Activated naive CD4-positive, alpha-beta T cell treated with anti-CD3 and anti-CD28 coated beads, Interleukin-2, amount 50 U/mL, for 24 hours (primary cell): ENCODE data around the gene ITGB8.

Experiments
- H3K27ac Mint-ChIP-seq: one replicate; pipeline ENCODE4 v1.8.0; 2021; ENCODE audit warnings: mild to moderate bottlenecking, mixed read lengths
- H3K27me3 Mint-ChIP-seq: one replicate; pipeline ENCODE4 v1.8.0; 2021; ENCODE audit warnings: mixed read lengths
- H3K36me3 Mint-ChIP-seq: one replicate; pipeline ENCODE4 v1.8.0; 2021; ENCODE audit warnings: mixed read lengths
- H3K4me1 Mint-ChIP-seq: one replicate; pipeline ENCODE4 v1.8.0; 2021; ENCODE audit warnings: mixed read lengths
- H3K4me3 Mint-ChIP-seq: one replicate; pipeline ENCODE4 v1.8.0; 2021; ENCODE audit warnings: mild to moderate bottlenecking, mixed read lengths
- H3K9me3 Mint-ChIP-seq: one replicate; pipeline ENCODE4 v1.8.0; 2021; ENCODE audit warnings: mixed read lengths

ITGB8 gene

GRCh38 chr7:20320322-20320721 is 10.4 kb upstream of the ITGB8 start:
- H3K27me3 Mint-ChIP-seq = no peaks in the 10 kb centered on the region
- no peaks in the 10 kb centered on the region for H3K9me3 Mint-ChIP-seq
- H3K36me3 Mint-ChIP-seq = no peaks in the 10 kb centered on the region
- no peak overlapping the region for H3K27ac Mint-ChIP-seq
- no peak overlapping the region for H3K4me3 Mint-ChIP-seq
- H3K4me1 Mint-ChIP-seq = no peaks in the 10 kb centered on the region

GRCh38 chr7:20320786-20321185 is 9.9 kb upstream of the ITGB8 start:
- H3K36me3 Mint-ChIP-seq = no peaks in the 10 kb centered on the region
- H3K4me3 Mint-ChIP-seq = no peak overlapping the region
- H3K4me1 Mint-ChIP-seq = no peaks in the 10 kb centered on the region
- H3K9me3 Mint-ChIP-seq = no peaks in the 10 kb centered on the region
- no peaks in the 10 kb centered on the region for H3K27me3 Mint-ChIP-seq
- H3K27ac Mint-ChIP-seq = no peak overlapping the region

GRCh38 chr7:20323595-20323994 is 7.1 kb upstream of the ITGB8 start:
- no peaks in the 10 kb centered on the region for H3K9me3 Mint-ChIP-seq
- H3K4me3 Mint-ChIP-seq = no peak overlapping the region
- H3K27me3 Mint-ChIP-seq = peaks cover 5% of the 10 kb centered on the region
- H3K4me1 Mint-ChIP-seq = no peaks in the 10 kb centered on the region
- no peaks in the 10 kb centered on the region for H3K36me3 Mint-ChIP-seq
- H3K27ac Mint-ChIP-seq = no peak overlapping the region

- peaks cover 21% of the 10 kb centered on the region for H3K27me3 Mint-ChIP-seq
These were observed 4.4 kb upstream of the ITGB8 start for GRCh38 chr7:20326342-20326741.

DNA sequence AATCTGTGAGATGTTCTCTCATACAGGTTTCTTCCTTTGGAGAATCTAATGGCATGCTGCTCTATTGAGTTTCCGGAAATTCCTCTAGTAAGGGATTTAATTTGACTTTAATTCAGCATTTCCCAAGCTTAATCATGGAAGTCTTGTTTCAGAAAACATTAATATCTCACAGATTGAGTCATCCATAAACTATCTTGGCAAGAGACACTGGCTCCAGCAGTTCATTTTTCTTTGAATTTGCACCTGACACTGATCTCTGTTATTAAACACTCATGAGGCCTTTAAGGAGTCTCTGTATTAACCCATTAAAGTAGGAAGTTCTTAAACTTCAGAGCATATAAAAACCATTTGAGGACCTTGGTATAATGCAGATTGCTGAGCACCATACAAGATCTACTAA is 3.6 kb upstream of the ITGB8 start:
- no peak overlapping the region for H3K27ac Mint-ChIP-seq
- no peaks in the 10 kb centered on the region for H3K9me3 Mint-ChIP-seq
- no peaks in the 10 kb centered on the region for H3K36me3 Mint-ChIP-seq
- no peak overlapping the region for H3K4me3 Mint-ChIP-seq
- H3K4me1 Mint-ChIP-seq = peaks cover 17% of the 10 kb centered on the region
- peaks cover 25% of the 10 kb centered on the region for H3K27me3 Mint-ChIP-seq

More at GRCh38 chr7:20326342-20326741, 4.4 kb upstream of the ITGB8 start:
- H3K4me1 Mint-ChIP-seq = peaks cover 13% of the 10 kb centered on the region
- H3K36me3 Mint-ChIP-seq = no peaks in the 10 kb centered on the region
- no peak overlapping the region for H3K27ac Mint-ChIP-seq
- no peak overlapping the region for H3K4me3 Mint-ChIP-seq
- no peaks in the 10 kb centered on the region for H3K9me3 Mint-ChIP-seq

- no peak overlapping the region for H3K27ac Mint-ChIP-seq
- peaks cover 31% of the 10 kb centered on the region for H3K27me3 Mint-ChIP-seq
- H3K4me3 Mint-ChIP-seq = no peak overlapping the region
- no peaks in the 10 kb centered on the region for H3K9me3 Mint-ChIP-seq
- H3K4me1 Mint-ChIP-seq = peaks cover 19% of the 10 kb centered on the region
- H3K36me3 Mint-ChIP-seq = no peaks in the 10 kb centered on the region
These were observed 2.7 kb upstream of the ITGB8 start for GRCh38 chr7:20328027-20328426.

DNA sequence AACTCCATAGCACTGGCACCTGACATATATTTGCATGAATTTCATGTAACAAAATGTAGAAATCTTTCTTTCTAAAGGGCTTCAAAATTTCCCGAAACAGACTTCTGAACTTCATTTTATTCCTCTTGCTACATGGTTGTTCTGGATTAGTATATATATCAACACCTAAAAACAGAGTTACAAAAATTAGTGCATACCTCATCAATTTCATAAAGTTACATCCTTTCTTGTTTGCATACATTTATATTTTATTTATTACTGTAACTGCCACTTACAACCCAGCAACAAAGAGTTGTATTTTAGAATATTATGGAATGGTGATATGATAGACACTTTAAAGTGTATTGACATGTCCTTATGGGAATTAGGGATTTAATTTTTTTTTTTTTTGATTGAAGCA is 2.0 kb upstream of the ITGB8 start:
- H3K9me3 Mint-ChIP-seq = no peaks in the 10 kb centered on the region
- peaks cover 34% of the 10 kb centered on the region for H3K27me3 Mint-ChIP-seq
- H3K27ac Mint-ChIP-seq = no peak overlapping the region
- peaks cover 19% of the 10 kb centered on the region for H3K4me1 Mint-ChIP-seq
- H3K4me3 Mint-ChIP-seq = no peak overlapping the region
- no peaks in the 10 kb centered on the region for H3K36me3 Mint-ChIP-seq

- H3K27ac Mint-ChIP-seq = no peak overlapping the region
- no peaks in the 10 kb centered on the region for H3K36me3 Mint-ChIP-seq
- H3K4me3 Mint-ChIP-seq = peak overlapping the region; percentile 64
- H3K27me3 Mint-ChIP-seq = peaks cover 39% of the 10 kb centered on the region
- H3K4me1 Mint-ChIP-seq = peaks cover 19% of the 10 kb centered on the region
- H3K9me3 Mint-ChIP-seq = no peaks in the 10 kb centered on the region
These were observed 1.1 kb upstream of the ITGB8 start for GRCh38 chr7:20329389-20330238.

DNA sequence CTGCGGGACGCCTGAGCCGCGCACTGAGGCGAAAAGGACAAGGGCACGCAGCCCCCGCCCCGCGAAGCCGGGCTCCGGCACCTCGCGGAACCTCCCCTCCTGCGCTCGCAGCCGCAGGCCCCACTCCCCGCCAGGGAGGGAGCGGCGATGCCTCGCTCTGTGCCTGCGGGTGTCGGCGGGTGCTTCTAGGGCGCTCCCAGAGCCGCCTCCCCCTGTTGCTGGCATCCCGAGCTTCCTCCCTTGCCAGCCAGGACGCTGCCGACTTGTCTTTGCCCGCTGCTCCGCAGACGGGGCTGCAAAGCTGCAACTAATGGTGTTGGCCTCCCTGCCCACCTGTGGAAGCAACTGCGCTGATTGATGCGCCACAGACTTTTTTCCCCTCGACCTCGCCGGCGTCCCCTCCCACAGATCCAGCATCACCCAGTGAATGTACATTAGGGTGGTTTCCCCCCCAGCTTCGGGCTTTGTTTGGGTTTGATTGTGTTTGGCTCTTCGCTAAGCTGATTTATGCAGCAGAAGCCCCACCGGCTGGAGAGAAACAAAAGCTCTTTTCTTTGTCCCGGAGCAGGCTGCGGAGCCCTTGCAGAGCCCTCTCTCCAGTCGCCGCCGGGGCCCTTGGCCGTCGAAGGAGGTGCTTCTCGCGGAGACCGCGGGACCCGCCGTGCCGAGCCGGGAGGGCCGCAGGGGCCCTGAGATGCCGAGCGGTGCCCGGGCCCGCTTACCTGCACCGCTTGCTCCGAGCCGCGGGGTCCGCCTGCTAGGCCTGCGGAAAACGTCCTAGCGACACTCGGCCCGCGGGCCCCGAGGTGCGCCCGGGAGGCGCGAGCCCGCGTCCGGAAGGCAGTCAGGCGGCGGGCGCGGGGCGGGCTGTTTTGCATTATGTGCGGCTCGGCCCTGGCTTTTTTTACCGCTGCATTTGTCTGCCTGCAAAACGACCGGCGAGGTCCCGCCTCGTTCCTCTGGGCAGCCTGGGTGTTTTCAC is 519 bp downstream of the ITGB8 start:
- no peak overlapping the region for H3K27ac Mint-ChIP-seq
- H3K27me3 Mint-ChIP-seq = peaks cover 43% of the 10 kb centered on the region
- H3K9me3 Mint-ChIP-seq = no peaks in the 10 kb centered on the region
- H3K4me1 Mint-ChIP-seq = peaks cover 19% of the 10 kb centered on the region
- no peaks in the 10 kb centered on the region for H3K36me3 Mint-ChIP-seq
- peak overlapping the region; percentile 81 for H3K4me3 Mint-ChIP-seq

DNA sequence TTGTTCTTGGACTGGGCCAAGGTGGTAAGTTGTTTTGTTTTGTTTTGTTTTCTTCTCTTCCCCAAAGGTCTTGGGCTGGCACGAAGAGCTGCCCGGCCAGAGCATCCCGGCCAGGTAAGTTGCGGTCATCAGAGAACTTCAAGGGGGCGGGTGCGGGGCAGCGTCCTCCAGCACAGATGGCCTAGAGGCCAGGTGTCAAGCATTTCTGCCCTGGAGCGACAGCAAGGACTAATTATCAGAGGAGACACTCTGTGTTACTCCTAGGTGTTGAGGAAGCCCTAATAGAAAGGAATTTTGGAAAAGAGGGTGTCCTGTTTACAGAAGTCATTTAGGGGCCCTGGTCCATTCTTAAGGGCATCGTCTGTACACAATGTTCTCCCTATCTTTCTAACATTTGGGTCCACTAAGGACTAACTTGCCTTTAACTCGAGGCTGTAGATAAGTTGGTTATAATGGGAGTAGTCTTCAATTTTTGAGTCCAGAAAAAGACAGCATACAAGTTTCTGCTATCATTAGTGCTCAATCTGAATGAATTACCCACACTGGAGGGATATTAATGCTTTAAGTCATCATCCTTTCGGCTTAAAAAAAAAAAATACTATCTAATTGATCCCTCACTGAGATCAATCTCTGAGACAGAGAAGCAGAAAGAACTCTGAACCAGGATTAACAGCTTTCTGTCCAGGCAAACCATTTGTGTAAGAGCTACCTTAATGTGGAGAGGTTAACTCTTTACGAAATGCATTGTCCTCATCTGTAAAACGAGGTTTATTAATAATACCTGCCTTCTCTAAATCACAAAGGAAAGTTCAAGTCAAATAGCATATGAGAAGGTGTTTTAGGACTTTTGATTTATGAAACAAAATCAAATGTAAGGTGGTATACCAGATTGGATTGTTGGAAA is 1.5 kb downstream of the ITGB8 start:
- Mint-ChIP-seq H3K4me1 (peaks cover 19% of the 10 kb centered on the region), H3K4me3 (peak overlapping the region; percentile 66), H3K27me3 (peaks cover 44% of the 10 kb centered on the region), H3K27ac (no peak overlapping the region), H3K9me3 (no peaks in the 10 kb centered on the region), H3K36me3 (no peaks in the 10 kb centered on the region)

GRCh38 chr7:20338285-20338684 is 7.6 kb downstream of the ITGB8 start:
- no peak overlapping the region for H3K27ac Mint-ChIP-seq
- H3K9me3 Mint-ChIP-seq = no peaks in the 10 kb centered on the region
- no peaks in the 10 kb centered on the region for H3K36me3 Mint-ChIP-seq
- H3K4me1 Mint-ChIP-seq = no peaks in the 10 kb centered on the region
- H3K27me3 Mint-ChIP-seq = peaks cover 16% of the 10 kb centered on the region
- H3K4me3 Mint-ChIP-seq = no peak overlapping the region

DNA sequence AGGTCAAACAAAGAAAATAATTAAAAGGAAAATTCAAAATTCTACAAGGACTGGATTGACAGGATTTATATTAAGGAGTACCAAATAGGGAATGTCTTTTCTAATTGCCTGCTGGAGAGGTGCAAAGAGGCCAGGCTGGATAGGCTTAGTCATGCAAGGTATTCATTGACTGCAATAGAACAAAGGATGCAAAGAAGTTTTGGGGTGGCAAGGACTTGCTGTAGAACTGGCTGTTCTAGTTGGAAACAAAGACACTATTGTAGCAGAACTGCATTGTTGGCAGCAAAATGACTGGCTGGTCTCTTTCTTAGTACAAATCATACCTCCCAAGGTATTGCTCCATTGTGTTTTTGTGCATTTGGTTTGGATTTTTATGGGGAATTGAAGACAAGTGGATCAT is 10.1 kb downstream of the ITGB8 start:
- no peaks in the 10 kb centered on the region for H3K36me3 Mint-ChIP-seq
- H3K4me1 Mint-ChIP-seq = no peaks in the 10 kb centered on the region
- peaks cover 5% of the 10 kb centered on the region for H3K27me3 Mint-ChIP-seq
- H3K9me3 Mint-ChIP-seq = no peaks in the 10 kb centered on the region
- H3K27ac Mint-ChIP-seq = no peak overlapping the region
- no peak overlapping the region for H3K4me3 Mint-ChIP-seq

DNA sequence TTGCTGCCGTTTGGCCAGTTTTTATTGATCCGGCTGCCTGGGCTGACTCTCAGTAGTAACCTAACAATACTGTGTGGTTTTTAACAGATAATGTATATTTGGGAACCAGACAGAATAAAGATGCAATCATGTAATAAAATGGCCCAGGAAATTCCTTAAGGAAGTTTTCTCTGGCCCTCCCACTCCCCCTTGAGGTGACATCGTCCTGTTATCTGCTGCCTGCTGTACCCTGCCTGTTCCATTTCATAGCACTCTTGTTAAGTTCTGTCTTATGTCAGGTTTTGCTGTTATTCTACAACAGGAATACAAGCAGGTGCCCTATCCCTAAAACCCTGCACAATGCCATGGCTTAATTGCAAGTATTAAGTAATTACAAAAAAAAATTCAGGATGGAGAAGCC is 12.5 kb downstream of the ITGB8 start:
- Mint-ChIP-seq H3K4me3 (no peak overlapping the region), H3K9me3 (no peaks in the 10 kb centered on the region), H3K27me3 (no peaks in the 10 kb centered on the region), H3K4me1 (no peaks in the 10 kb centered on the region), H3K36me3 (no peaks in the 10 kb centered on the region), H3K27ac (no peak overlapping the region)

DNA sequence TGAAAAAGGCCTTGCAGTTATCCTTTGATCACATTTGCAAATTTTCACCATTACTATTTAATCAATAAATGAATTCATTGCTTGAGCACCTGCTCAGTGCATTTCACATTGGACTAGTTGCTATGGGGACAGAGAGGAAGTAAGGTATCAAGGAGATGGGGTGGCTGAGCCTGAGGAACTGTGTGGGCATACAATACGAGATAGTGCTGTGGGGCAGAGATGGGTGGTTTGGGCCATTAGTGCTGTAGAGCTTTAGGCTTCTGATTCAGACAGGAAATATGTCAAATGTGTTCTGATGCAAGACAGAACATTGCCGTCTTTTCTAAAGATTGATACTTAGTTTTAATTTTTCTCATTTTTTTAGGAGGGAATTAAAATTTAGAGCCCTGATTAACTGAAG is 13.2 kb downstream of the ITGB8 start:
- Mint-ChIP-seq H3K9me3 (no peaks in the 10 kb centered on the region), H3K4me3 (no peak overlapping the region), H3K36me3 (no peaks in the 10 kb centered on the region), H3K27ac (no peak overlapping the region), H3K4me1 (no peaks in the 10 kb centered on the region), H3K27me3 (no peaks in the 10 kb centered on the region)

GRCh38 chr7:20344396-20344795 is 13.7 kb downstream of the ITGB8 start:
- Mint-ChIP-seq H3K9me3 (no peaks in the 10 kb centered on the region), H3K4me1 (no peaks in the 10 kb centered on the region), H3K27me3 (no peaks in the 10 kb centered on the region), H3K27ac (no peak overlapping the region), H3K4me3 (no peak overlapping the region), H3K36me3 (no peaks in the 10 kb centered on the region)
